GM19455 (cell line): ENCODE measurements around the gene UBE2V1.
"Not testable (repeated sequence)": the region's sequence is repeated elsewhere in the genome, so short reads cannot be mapped to it uniquely, and the experiment has no call there.

Experiments used
- ATAC-seq: cut with Tn5 transposase; IDR thresholded peaks from one replicate; pipeline ENCODE4 v1.9.1; 2021; ENCODE audit not compliant: unreplicated experiment

Gene UBE2V1

GRCh38 chr20:50097843-50098242 is 15.1 kb downstream of the UBE2V1 start:
- no peak for ATAC-seq

- ATAC-seq: no peak
Measured at GRCh38 chr20:50096237-50096636, 16.7 kb downstream of the UBE2V1 start.

- ATAC-seq: no peak
Measured at GRCh38 chr20:50095476-50096078, 17.4 kb downstream of the UBE2V1 start.

GRCh38 chr20:50094522-50094921 is 18.4 kb downstream of the UBE2V1 start:
- no peak for ATAC-seq

GRCh38 chr20:50093240-50093639 is 19.7 kb downstream of the UBE2V1 start:
- ATAC-seq: no peak

DNA sequence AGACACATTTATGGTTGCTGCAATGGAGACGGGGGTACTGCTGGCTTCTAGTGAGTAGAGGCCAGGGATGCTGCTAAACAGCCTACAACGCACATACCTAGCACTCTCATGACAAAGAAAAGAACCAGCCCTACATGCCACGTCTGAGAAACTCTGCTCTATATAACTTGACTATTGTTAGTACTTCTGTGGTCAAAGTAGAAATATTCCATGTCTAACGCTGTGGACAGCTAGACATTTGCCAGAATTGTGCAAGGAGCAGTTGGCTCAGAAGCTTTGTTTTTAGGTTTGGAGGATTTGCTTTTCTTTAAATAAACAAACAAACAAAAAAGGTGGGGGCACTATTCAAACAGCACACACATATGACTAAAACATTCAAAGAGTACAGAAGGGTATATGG is 20.5 kb downstream of the UBE2V1 start:
- no peak for ATAC-seq

- ATAC-seq: no peak
Measured at GRCh38 chr20:50089787-50090177, 23.2 kb downstream of the UBE2V1 start.

- ATAC-seq: no peak
Measured at GRCh38 chr20:50089140-50089786, 23.7 kb downstream of the UBE2V1 start.

DNA sequence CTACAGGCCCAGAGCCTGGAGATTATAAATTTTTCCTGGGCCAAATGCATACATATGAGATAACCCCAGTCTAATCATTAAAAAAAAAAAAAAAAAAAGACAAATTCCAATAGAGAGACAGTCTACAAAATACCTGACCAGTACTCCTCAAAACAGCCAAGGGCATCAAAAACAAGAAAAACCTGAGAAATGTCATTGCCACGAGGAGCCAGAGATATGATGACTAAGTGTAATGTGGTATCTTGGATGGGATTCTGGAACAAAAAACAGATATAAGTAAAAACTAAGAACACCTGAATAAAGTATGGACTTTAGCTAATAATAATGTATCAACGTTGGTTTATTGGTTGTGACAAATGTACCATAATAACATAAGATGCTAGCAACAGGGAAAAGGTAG is 24.9 kb downstream of the UBE2V1 start:
- ATAC-seq: no peak

DNA sequence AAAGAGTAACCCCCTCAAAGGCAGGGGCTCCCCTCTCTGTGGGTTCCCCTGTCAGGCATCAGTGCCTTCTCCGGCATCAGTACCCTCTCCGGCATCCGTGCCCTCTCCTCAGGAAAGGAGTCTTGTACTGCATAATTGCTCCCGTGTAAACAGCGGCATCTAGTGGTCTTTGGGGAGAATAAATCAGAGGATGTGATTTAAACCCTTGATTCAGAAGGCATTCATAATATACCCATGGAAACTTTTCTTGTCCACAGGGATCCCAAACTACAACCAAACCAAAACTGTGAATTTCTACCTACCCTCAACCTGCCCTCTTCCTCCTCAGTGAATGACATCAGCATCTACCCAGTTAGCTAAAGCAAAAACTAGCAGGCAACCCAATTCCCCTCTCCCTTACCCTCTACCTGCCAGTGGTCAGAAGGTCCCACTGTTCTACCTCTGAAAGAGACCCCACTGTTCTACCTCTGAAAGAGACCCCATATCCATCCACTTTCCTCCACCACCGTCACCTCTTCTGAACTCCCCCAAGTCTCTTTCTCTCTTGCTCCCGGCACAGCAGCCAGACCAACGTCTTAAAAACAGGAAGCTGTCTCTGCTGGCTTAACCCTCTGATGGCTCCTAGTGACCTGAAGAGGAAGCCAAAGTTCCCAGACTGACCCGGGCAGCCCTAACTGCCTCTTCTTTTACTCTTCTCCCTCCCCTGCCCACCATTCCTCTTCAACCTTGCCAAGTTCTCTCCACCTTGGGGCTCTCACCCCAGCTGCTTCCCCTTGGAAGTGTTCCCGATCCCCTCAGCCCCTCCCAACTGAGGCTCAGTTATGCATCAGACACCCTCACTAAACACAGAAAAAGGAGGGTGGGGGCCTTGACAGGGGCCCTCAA is 27.2 kb downstream of the UBE2V1 start:
- ATAC-seq: no peak

DNA sequence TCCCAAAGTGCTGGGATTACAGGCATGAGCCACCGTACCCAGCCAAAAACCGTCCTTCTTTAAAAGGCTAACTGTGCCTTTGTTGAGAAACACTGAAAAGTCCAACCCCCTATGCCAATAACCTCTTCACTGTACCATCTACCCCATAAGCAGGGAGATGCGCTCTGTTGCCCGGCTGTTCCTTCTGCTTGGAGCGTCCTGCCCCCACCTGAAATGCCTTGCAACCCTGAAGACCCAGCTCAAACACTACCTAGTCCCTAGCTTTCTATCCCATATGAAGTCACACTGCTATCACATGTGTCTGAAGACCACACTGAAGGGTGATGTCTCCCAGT is 27.8 kb downstream of the UBE2V1 start:
- no peak for ATAC-seq

GRCh38 chr20:50083034-50083433 is 29.9 kb downstream of the UBE2V1 start:
- no peak for ATAC-seq

GRCh38 chr20:50082056-50082455 is 30.9 kb downstream of the UBE2V1 start:
- ATAC-seq: not testable (repeated sequence)

GRCh38 chr20:50077818-50078601 is 34.9 kb downstream of the UBE2V1 start:
- no peak for ATAC-seq

GRCh38 chr20:50073500-50073899 is 39.5 kb downstream of the UBE2V1 start:
- ATAC-seq: no peak

- no peak for ATAC-seq
Measured at GRCh38 chr20:50071039-50071888, 41.7 kb downstream of the UBE2V1 start.

DNA sequence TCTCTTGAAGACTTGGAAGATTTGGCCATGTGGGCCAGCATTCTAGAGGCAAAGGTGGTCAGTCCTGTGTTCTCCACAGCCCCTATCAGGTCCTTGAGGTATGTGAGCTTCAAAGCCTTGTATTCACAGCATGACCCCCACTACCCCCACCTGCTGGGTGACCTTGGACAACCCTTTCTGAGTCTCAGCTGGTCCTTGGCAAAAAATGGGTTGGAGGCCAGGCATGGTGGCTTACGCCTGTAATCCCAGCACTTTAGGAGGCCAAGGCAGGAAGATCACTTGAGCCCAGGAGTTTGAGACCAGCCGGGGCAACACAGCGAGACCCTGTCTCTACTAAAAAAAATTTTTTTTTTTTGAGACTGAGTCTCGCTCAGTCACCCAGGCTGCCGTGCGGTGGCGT is 42.6 kb downstream of the UBE2V1 start:
- ATAC-seq: no peak

DNA sequence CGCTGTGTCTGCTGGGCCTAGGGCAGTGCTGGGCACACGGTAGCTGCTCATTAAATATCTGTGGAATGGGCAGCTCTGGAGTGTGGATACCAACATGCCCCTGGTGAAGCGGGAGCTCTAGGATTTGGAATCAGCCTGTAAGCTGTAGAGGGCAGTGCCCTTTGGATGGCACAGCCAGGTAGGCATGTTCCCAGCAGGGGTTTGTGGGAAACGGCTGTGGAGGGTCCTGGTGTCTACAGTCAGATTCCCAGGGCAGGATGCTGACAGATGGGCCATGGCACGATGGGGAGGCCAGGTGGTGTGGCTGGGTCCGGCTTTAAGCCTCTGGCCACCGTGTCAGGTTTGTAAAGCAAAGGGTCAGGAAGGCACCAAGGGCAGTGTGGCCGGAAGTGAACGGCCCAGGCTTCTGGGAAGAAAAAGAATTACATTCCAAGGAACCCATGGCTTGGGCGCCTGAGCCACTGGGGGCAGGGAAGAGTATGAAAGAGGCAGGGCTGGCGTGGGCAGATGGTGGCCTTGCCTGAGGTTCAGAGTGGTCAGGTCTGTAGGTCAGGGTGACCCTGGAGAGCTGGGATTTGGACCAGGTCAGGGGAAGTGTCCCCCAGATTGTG is 44.8 kb downstream of the UBE2V1 start:
- ATAC-seq: no peak

- ATAC-seq: no peak
Measured at GRCh38 chr20:50067461-50067860, 45.5 kb downstream of the UBE2V1 start.

DNA sequence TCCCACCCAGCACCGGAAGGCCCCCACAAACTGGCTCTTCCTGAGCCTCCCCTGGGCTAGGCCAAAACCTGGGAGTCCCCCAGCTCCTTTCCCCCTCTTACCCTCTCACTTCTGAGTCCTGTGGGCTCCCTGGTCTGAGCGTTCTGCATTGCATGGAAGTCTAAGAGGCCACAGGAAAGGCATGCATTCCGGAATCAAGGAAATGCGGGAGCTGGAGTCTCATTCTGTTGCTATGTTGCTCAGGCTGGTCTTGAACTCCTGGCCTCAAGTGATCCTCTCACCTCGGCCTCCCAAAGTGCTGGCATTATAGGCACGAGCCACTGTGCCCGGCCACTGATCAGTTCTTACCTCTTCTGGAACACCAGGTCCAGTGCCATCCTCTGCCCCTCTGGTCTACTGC is 45.9 kb downstream of the UBE2V1 start:
- no peak for ATAC-seq
